GM19372 (cell line): ENCODE measurements around the gene ZNG1A.
A peak's percentile ranks its signal among the peaks of the same experiment; 100 is the strongest.
"Not testable (repeated sequence)": the region's sequence is repeated elsewhere in the genome, so short reads cannot be mapped to it uniquely, and the experiment has no call there.

ENCODE experiments used
- ATAC-seq: cut with Tn5 transposase; IDR thresholded peaks from one replicate; pipeline ENCODE4 v1.9.1; 2021; ENCODE audit warnings: mild to moderate bottlenecking, low read depth, moderate library complexity; ENCODE audit not compliant: unreplicated experiment

The ZNG1A gene

GRCh38 chr9:100430-100829 is 78.4 kb downstream of the ZNG1A start:
- ATAC-seq, result not testable (repeated sequence)

- ATAC-seq, result not testable (repeated sequence)
These were observed 79.0 kb downstream of the ZNG1A start for GRCh38 chr9:99867-100266.

GRCh38 chr9:98775-99174 is 80.1 kb downstream of the ZNG1A start:
- ATAC-seq, result not testable (repeated sequence)

- ATAC-seq, result not testable (repeated sequence)
These were observed 83.9 kb downstream of the ZNG1A start for GRCh38 chr9:94992-95391.

GRCh38 chr9:94323-94722 is 84.5 kb downstream of the ZNG1A start:
- ATAC-seq, result not testable (repeated sequence)

- ATAC-seq, result not testable (repeated sequence)
These were observed 84.9 kb downstream of the ZNG1A start for GRCh38 chr9:93909-94308.

GRCh38 chr9:90851-91250 is 88.0 kb downstream of the ZNG1A start:
- not testable (repeated sequence) for ATAC-seq

- ATAC-seq, result peak; percentile 56
These were observed 90.3 kb downstream of the ZNG1A start for GRCh38 chr9:88396-89037.

GRCh38 chr9:87860-88259 is 91.0 kb downstream of the ZNG1A start:
- ATAC-seq, result not testable (repeated sequence)

- ATAC-seq, result not testable (repeated sequence)
These were observed 91.8 kb downstream of the ZNG1A start for GRCh38 chr9:87105-87504.

GRCh38 chr9:86697-87096 is 92.2 kb downstream of the ZNG1A start:
- not testable (repeated sequence) for ATAC-seq

- ATAC-seq, result not testable (repeated sequence)
These were observed 95.7 kb downstream of the ZNG1A start for GRCh38 chr9:82932-83689.

- ATAC-seq, result not testable (repeated sequence)
These were observed 100.5 kb downstream of the ZNG1A start for GRCh38 chr9:78333-78732.

GRCh38 chr9:76389-76788 is 102.5 kb downstream of the ZNG1A start:
- ATAC-seq, result not testable (repeated sequence)

- not testable (repeated sequence) for ATAC-seq
These were observed 104.8 kb downstream of the ZNG1A start for GRCh38 chr9:73900-74525.

GRCh38 chr9:73076-73899 is 105.6 kb downstream of the ZNG1A start:
- ATAC-seq, result not testable (repeated sequence)
